ENCODE data around the gene TOX4.
A peak's percentile ranks its signal among the peaks of the same experiment; 100 is the strongest.

Gene TOX4

GRCh38 chr14:21503376-21503775 is 26.4 kb downstream of the TOX4 start:
- DNase-seq: no peak

GRCh38 chr14:21505012-21505553 is 28.1 kb downstream of the TOX4 start:
- DNase-seq: no peak

DNA sequence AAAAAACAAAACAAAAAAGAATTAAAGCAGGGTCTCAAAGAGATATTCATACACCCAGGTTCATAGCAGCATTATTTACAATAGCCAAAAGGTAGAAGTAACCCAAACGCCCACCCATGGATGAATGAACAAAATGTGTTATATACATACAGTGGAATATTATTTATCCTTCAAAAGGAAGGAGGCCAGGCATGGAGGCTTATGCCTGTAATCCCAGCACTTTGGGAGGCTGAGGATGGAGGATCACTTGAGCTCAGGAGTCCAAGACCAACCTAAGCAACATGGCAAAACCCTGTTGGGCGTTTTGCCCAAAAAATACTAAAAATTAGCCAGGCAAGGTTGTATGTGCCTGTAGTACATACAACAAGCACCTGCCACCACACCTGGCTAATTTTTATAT is 29.6 kb downstream of the TOX4 start:
- DNase-seq: no peak

- DNase-seq: no peak
Measured at GRCh38 chr14:21509432-21510143, 32.6 kb downstream of the TOX4 start.

DNA sequence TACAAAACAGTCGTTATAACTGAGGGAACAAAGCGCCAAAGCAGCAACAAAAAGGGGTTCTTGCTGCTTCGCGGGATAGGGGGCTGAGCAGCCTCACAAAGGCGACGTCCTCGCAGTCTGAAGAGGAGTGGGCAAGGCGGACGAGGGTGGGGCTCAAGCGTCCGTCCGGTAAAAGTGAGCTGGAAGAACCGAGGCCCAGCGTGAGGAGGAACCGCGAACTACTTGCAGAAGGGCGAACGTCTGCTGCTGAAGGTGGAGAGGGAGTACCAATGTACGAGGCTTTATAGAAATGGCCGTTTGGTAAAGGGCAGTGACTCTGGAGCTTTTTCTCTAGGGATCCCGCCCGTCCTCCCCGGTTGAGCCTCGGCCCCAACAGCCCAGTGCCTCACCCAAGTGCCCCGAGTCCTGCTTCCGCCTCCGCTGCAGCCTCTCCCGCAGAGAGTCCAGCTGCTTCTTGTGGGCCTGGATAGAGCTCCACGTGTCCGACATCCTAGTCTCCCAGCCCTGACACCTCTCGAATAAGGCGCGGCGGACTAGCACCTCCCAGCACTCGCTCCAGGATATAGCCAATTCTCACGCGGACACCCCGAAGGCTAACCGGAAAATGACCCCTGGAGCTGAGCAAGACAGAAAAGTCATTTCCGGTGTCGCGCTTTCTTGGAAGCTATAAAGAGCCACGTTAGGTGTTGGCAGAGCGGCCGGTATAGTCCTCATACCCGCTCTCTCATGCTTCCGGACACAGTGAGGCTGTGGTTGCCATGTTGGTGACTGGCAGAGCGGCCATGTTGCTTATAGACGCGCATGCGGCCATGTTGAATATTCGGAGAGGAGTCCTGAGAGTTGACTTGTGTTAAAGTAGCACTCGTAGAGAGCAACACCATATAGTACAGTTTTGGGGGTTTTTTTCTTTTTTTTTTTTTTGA is 34.0 kb downstream of the TOX4 start, which contains the start of gene METTL3:
TSS of gene METTL3 (minus strand) at position 606 of the 923 bp plus-strand sequence. CDS start at position 489, 117 bp downstream.
- DNase-seq: peak; percentile 90

- DNase-seq: no peak
Measured at GRCh38 chr14:21514341-21514740, 37.3 kb downstream of the TOX4 start.

GRCh38 chr14:21518725-21519124 is 41.7 kb downstream of the TOX4 start:
- DNase-seq: no peak

DNA sequence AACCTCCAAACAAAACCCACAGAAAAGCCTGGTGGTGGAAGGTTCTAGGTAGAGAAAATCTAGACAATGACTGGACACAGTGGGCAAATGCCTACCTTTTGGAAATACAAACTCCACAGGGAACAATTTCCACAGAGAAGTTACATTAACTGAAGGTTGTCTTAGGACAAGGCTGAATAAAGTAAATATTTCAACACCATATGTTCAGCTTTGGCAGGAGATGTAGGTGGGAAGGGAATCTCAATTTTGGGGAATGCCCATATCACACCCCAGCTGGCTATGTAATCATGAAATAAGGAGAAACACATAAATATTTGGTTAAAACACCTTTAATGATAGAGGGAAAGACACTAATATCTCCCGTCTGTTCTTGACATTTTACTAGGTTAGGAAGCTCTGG is 43.8 kb downstream of the TOX4 start:
- no peak for DNase-seq

GRCh38 chr14:21521501-21521900 is 44.5 kb downstream of the TOX4 start:
- no peak for DNase-seq

GRCh38 chr14:21523203-21523602 is 46.2 kb downstream of the TOX4 start:
- DNase-seq: no peak

GRCh38 chr14:21524575-21525490 is 47.8 kb downstream of the TOX4 start:
- DNase-seq: no peak

DNA sequence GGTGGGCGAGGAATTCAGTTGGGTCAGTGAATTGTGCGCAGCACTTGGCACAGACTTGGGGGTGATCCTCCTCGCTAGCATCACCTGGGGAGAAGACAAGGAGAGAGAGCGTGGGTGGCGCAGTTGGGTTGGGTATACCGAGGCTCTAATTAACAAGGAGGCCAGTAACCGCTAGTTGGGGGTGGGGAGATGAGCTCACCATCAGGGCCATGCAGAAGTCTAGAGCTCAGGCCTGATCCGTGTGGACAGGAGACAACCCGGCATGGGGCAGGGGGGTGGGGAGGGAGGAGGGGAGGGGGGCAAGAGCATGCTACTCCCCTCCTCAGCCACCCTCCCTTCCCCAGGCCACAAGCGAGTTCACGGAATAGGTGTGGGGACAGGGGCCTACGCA is 48.6 kb downstream of the TOX4 start:
- no peak for DNase-seq

GRCh38 chr14:21525962-21526671 is 49.1 kb downstream of the TOX4 start, which contains the start of gene SALL2:
TSS of gene SALL2 (minus strand) at chr14:21526346. CDS start at chr14:21526127, 219 bp downstream.
- DNase-seq: no peak

DNA sequence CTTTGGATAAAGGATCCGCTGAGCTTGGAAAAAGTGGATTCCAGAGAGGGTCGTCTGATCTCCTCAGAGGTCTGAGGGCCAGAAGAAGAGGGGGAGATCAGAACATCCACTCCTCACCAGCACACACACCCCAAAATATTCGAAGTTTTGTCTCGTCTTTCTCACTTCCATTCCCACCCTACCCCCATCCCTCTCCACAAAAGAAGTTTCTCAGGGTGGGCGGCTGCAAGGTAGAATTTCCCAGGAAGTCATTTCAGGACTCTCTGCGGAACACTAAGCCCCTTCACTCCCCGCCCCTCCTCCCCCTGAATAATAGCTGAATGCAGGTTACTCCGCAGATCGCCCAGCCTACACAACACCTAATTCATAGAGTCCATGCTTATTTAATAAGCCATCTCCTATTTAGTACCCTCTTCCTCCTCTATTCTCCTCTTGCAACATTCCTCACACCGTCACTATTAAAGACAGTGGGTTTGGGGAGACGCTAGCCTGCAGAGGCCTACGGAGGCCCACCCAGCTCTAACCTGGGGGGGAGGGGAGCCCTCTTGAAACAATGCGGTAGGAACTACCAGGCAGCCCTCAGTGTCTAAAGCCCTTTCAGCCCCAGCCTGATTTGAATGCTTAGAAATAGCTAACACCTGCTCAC is 49.8 kb downstream of the TOX4 start:
- DNase-seq: no peak

DNA sequence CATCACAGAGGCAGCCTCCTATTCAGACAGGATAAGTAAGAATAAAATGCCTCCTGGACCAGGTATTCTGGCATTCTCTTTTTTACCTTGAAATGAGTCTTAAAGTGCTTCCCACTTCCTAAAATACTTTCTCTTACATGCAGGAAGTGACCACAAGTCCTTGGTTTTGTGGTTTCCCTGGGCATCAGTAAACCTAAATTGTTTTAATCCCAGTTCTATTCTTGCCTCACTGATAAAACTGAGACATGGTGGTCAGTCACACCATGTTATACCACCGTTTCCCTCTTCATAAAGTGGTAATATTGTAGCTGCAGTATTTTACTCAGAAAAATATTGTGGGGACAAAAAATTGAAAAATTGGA is 50.3 kb downstream of the TOX4 start:
- no peak for DNase-seq

DNA sequence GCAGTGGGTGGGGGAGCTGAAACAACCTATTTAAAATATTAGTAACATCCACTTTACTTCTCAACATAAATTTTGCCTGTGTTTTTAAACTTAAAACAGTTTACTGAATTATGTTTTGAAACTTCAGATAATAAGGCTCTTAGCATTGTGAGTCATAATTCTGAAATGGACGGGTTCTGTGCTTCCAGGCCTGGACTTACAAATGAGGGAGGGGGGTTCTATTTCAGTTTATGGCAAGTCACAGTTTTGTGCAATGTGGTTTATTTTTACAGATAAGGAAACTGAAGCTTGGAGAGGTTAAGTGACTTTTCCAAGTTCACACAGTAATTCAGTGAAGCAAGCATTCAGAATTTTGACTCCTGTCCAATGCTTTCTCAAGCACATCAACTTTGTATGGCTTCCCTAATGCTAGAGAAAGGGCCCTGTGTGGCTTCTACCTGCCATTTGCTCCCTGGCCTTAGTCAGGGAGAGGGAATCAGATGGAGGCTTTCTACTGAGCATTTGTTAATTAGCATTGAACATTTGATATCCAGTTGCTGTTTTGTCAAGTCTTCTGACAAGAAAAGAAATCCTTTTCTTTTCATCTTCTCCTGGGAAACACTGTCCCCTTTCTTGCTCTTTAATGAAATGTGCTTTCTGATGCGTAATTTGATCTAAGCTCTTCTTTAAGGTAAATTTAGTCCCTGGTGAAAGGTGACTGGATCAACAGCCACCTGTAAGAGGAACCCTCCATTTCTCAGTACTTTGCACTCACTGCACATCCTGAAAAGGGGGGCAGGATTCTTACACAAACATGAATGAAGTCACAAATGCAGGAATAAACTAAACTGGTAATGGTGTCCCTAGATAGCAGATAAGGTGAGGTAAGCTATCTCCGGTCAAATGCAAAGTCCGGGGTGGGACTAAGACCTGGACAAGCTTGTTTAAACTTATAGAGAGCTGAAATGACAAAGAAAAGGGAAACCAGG is 51.7 kb downstream of the TOX4 start:
- DNase-seq: no peak

- no peak for DNase-seq
Measured at GRCh38 chr14:21529515-21529914, 52.5 kb downstream of the TOX4 start.

DNA sequence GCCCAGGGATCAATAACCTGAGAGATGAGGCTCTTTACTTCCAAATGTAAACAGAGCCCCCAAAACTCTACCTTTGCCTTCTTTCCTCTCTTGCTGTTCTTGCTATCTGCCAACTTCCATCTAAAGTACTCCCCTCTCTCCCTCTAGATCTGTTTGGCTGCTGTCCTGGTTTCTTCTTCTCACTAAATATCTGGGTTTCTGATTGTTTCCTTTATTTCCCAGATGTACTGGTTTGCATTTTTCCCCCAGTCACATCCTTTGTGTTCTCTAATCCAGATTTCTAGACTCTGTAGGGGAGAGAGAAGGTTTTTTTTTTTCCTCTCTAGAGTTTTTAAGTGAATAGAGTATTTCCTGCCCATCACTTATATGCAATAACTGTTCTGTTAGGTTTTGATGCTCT is 56.3 kb downstream of the TOX4 start:
- no peak for DNase-seq

- no peak for DNase-seq
Measured at GRCh38 chr14:21534576-21534975, 57.6 kb downstream of the TOX4 start.
